GM12865 (cell line): Measurements from ENCODE around the gene KCNK4.
"Not testable (repeated sequence)": the region's sequence is repeated elsewhere in the genome, so short reads cannot be mapped to it uniquely, and the experiment has no call there.

Source experiments
- DNase-seq: peaks from one replicate; pipeline ENCODE4 v3.0.0; 2010; ENCODE audit warnings: low read depth
- H3K4me3 ChIP-seq: 2 replicates; pipeline ENCODE4 v1.5.1; 2011; ENCODE audit warnings: mild to moderate bottlenecking, low read depth, low read length, control low read depth
- CTCF ChIP-seq: IDR thresholded peaks from 2 replicates; pipeline ENCODE4 v1.5.1; 2011; ENCODE audit warnings: low read length, control low read depth, low read depth, inconsistent platforms; ENCODE audit not compliant: insufficient read depth; ENCODE audit errors: missing control alignments

KCNK4 gene

GRCh38 chr11:64318766-64319761, 28.0 kb downstream of the KCNK4 start:
- no peak for DNase-seq
- H3K4me3 ChIP-seq: peak overlapping the region; percentile 99
- no peak for TF ChIP-seq CTCF

- no peak for DNase-seq
- no peak for TF ChIP-seq CTCF
- H3K4me3 ChIP-seq: no peak overlapping the region
These were observed 29.5 kb downstream of the KCNK4 start for GRCh38 chr11:64320556-64320955.

- no peak for DNase-seq
- H3K4me3 ChIP-seq: no peak overlapping the region
- no peak for TF ChIP-seq CTCF
These were observed 29.9 kb downstream of the KCNK4 start for GRCh38 chr11:64321026-64321425.

GRCh38 chr11:64321533-64321932, 30.4 kb downstream of the KCNK4 start:
- no peak for DNase-seq
- H3K4me3 ChIP-seq: no peak overlapping the region
- no peak for TF ChIP-seq CTCF

GRCh38 chr11:64322925-64323260, 31.8 kb downstream of the KCNK4 start:
- no peak overlapping the region for H3K4me3 ChIP-seq
- TF ChIP-seq CTCF: no peak
- no peak for DNase-seq

GRCh38 chr11:64323373-64323772, 32.3 kb downstream of the KCNK4 start:
- no peak overlapping the region for H3K4me3 ChIP-seq
- TF ChIP-seq CTCF: no peak
- DNase-seq: no peak

GRCh38 chr11:64323984-64324383, 32.9 kb downstream of the KCNK4 start:
- H3K4me3 ChIP-seq, DNase-seq: not testable (repeated sequence)
